Epithelial cell of esophagus (primary cell): ENCODE results near the gene ACTC1.

Source experiments
- DNase-seq: peaks from one replicate; pipeline ENCODE4 v3.0.0; 2010; ENCODE audit warnings: low read depth
- H3K4me3 ChIP-seq: 2 replicates; pipeline ENCODE4 v1.5.1; 2011; ENCODE audit warnings: mild to moderate bottlenecking, low read length, control low read depth
- TF ChIP-seq, protein P1 (sequence below): IDR thresholded peaks from 2 replicates; pipeline ENCODE4 v1.5.1; 2011; ENCODE audit warnings: low read depth, mild to moderate bottlenecking, low read length, control low read depth, inconsistent platforms; ENCODE audit not compliant: insufficient read depth; ENCODE audit errors: missing control alignments

The ACTC1 gene

GRCh38 chr15:34753236-34753894 is 42.0 kb downstream of the ACTC1 start:
- TF ChIP-seq, protein P1, sequence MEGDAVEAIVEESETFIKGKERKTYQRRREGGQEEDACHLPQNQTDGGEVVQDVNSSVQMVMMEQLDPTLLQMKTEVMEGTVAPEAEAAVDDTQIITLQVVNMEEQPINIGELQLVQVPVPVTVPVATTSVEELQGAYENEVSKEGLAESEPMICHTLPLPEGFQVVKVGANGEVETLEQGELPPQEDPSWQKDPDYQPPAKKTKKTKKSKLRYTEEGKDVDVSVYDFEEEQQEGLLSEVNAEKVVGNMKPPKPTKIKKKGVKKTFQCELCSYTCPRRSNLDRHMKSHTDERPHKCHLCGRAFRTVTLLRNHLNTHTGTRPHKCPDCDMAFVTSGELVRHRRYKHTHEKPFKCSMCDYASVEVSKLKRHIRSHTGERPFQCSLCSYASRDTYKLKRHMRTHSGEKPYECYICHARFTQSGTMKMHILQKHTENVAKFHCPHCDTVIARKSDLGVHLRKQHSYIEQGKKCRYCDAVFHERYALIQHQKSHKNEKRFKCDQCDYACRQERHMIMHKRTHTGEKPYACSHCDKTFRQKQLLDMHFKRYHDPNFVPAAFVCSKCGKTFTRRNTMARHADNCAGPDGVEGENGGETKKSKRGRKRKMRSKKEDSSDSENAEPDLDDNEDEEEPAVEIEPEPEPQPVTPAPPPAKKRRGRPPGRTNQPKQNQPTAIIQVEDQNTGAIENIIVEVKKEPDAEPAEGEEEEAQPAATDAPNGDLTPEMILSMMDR, result no peak
- DNase-seq, result peak; percentile 69
- no peak overlapping the region for H3K4me3 ChIP-seq

DNA sequence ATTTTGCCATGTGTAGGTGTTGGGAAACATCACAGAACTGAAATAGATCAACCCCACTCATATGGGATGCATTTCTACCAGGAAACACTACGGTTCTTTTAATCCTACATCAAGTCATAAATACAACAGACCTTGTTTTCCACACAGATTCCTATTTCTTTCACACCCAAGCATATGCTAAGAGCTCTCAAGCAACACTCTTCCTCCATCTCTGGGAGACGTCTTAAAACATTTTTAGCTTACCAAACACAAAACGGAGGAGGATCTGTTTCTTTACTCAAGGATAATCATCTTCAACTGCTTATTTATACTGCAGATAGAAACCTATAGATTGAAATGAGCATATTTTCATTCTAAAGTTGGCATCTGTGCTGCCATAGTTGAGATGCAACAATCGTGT is 45.7 kb downstream of the ACTC1 start:
- H3K4me3 ChIP-seq, result no peak overlapping the region
- TF ChIP-seq, protein P1, result no peak
- DNase-seq, result no peak
